HG02970 (cell line): ENCODE results near the gene B9D1.
A peak's percentile ranks its signal among the peaks of the same experiment; 100 is the strongest.

ENCODE experiments used
- ATAC-seq: cut with Tn5 transposase; IDR thresholded peaks from one replicate; pipeline ENCODE4 v1.9.1; 2021; ENCODE audit warnings: mild to moderate bottlenecking, moderate library complexity, moderate number of reproducible peaks; ENCODE audit not compliant: unreplicated experiment, low FRiP score

The B9D1 gene

GRCh38 chr17:19362277-19363113 is at the start of gene B9D1:
TSS of gene B9D1 (minus strand) at chr17:19362723. CDS start at chr17:19362569, 154 bp downstream.
- ATAC-seq, result peak; percentile 80

GRCh38 chr17:19411631-19412030 is 49.1 kb upstream of the B9D1 start:
- no peak for ATAC-seq

DNA sequence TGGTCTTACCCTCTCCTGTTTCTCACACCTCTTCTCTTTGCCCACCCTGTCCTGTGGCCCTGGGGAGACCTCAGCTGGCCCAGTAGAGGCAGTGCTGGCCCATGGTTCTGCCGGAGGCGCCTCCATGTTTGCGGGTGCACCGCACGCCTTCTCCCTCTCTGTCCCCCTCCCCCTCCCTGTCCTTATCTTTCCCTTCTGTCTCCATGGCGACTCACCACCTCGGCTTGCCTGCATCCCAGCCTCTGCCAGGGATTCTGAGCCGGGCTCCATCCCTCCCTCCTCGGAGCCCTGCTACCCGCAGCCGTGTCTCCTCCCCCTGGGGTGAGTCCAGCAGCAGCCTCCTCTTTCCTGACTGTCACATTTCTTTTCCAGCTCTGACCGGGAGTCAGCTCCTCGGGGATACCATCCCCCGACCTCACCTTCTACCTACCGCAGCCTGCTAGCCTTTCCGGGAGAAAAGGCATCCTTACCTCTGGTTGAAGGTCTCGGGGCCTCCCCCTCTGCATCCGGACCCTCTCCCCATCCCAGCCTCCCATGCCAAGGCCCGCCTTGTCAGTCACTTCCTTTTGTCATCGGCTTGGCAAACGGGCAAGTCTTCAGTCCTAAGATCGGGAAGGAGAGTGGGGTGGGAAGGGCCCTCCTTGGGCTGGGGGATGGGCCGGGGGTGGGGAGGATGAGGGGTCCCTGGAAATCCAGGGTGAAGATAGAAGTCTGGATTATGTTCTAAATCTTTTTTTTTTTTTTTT is 48.5 kb upstream of the B9D1 start, which contains the start of gene RNF112:
RNF112 (plus strand) TSS at position 358 of the 746 bp plus-strand sequence; CDS start at position 535, 177 bp downstream.
- ATAC-seq, result no peak

- no peak for ATAC-seq
These were observed 47.6 kb upstream of the B9D1 start for GRCh38 chr17:19410091-19410490.

- ATAC-seq, result no peak
These were observed 47.0 kb upstream of the B9D1 start for GRCh38 chr17:19409509-19409908.

DNA sequence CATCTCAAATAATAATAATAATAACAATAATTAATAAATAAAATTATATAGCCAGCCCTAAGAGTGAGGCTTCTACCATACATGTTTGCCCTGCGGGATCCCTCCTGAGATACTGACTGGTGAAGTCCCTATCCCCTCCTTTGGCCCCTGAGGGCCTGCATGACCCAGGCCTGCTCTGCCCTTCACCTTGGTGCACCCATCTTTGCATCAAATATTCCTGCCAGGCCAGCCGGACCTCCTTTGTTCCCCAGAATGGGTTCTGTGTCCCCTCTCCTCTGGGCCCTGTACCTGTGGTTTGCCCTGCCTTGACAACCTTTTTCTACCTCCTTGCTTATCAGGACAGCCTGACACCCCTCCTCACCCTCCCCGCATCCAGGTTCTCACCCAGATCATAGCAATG is 46.5 kb upstream of the B9D1 start:
- no peak for ATAC-seq

DNA sequence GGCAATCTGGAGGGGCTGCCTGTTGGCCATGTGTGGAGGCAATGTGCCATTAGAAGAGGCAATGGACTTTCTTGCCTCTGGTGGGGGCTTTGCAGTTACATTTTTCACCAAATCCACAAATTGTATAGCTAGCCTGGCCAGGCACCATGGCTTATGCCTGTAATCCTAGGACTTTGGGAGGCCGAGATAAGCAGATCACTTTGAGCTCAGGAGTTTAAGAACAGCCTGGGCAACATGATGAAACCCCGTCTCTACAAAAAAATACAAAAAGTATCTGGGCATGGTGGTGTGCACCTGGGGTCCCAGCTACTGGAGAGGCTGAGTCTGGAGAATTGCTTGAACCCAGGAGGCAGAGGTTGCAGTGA is 45.8 kb upstream of the B9D1 start:
- ATAC-seq, result no peak

DNA sequence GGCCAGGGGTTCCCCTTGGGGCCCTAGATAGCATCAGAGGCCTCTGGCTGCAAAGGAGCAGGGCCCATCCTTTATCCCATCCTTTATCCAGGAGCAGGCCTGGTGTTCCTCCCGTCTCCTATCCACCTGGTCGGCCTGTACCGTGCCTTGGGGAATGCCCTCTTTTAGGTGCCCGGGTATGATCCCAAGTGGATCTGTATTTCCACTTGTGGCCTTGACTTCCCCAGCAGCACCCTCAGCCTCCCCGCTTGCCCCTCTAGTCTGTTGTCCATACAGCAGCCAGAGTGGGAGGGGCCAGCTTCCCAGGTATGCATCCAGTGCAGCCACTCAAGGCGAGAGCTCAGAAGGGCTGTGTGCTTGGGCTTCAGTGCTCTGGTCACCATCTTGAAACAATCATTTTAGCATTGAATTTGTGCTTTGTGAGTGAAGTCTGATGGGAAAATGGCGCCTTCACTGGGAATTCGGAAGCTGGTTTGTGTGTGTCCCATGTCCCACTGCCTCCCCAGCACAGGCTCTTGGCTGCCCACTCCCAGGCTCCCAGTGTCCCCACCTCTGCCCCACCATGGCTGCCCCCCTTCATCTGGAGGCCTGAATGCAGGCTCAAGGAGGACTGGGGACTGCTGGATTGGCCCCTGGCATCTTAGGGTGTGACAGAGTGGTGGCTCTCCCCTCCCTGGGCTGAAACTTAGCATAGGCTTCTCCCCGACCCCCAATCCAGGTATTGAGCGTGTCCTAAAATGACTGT is 45.2 kb upstream of the B9D1 start:
- ATAC-seq, result no peak

GRCh38 chr17:19405114-19405513 is 42.6 kb upstream of the B9D1 start:
- no peak for ATAC-seq

GRCh38 chr17:19404264-19404663 is 41.7 kb upstream of the B9D1 start:
- no peak for ATAC-seq

DNA sequence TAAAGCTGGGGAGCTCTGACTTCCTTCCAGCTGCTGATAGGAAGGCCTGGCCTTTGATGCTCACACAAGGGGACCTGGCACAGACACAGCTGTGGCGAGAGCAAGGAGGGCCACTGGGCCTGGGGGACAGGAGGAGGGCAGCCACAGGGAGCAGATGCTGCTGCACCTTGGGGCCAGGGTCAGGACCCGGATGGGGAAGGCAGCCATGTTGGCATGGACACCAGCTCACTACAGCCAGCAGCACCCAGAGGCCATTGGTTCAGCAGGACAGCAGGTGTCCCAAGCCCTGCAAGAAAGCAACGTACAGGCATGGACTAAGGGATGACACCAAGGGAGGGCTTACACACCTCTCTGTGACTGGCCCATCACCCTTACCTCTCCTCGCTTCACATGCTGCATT is 40.5 kb upstream of the B9D1 start:
- no peak for ATAC-seq

GRCh38 chr17:19402171-19402570 is 39.6 kb upstream of the B9D1 start:
- no peak for ATAC-seq

GRCh38 chr17:19401321-19402010 is 38.9 kb upstream of the B9D1 start:
- no peak for ATAC-seq

DNA sequence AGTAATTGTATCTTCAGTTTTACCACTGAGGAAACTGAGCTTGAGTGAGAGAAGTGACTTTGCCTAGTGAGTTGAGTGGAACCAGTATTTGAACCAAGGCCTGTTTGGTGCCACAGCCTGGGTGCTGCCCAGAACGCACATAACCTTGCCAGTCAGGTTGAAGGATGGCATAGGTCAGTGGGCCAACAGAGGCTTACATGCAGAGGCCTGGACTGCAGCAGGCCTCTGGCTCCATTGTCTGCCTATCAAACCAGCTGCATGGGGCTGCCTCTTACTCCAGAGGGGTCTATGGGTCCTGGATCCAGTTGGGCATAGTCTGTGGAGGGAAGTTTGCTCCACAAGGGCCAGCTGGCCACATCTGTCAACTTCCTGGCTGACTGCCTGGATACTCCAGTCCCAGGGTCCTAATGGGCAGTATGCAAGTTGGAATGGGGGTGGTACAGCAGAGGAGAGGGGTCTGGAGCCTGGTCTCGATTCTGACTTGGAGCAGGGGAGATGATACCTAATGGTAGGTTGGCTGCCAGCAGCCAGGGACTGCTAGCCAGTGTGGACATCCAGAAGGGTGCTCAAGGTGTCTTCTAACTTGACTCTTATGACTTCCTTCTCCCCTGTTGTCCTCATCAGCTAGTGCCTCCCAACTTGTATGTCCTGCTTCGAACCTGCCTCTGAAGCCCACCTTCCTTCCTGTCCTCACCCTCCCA is 37.4 kb upstream of the B9D1 start:
- ATAC-seq, result no peak

GRCh38 chr17:19398301-19399181 is 36.0 kb upstream of the B9D1 start:
- ATAC-seq, result no peak

DNA sequence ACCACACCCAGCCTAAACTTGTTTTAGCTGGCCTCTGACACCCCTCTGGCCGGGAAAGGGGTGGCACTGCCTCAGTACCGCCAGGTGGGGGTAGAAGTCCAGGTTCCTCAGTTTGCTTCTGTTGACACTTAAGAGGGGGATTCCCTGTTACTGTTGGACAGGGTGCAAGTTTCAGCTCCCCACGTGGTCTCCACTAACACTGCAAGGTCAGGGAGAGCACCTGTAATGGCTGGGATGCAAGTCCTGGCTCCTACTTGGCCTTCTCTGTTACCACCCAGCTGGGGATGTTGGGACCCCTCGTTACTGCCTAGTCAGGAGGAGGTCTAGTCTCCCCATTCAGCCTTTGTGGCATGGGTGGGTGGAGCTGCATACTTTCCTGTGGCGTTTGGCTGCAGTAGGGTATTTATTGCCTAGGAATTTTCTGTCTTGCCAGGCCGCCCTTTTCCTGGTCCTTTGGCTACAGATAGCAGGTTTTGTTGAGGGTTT is 35.1 kb upstream of the B9D1 start:
- ATAC-seq, result no peak

- ATAC-seq, result no peak
These were observed 29.8 kb upstream of the B9D1 start for GRCh38 chr17:19392303-19392702.

DNA sequence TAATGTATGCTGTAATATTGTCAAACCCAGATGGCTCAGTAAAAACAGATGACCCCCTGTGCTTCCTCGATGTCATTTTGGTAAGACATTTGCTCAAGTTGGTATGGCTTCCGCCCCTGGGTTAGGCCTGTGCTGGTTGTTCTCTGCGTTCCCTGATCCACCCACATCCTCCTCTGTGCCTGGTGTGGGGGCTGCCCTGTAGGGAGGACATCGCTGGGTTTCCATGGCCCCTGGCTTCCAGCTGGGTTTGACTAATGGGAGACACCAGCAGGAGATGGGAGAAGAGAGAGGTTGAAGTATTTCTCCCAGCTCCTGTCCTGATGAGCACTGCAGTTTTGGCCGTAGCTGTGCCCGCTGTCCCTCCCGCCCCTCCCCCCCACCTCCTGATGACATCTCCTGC is 28.9 kb upstream of the B9D1 start:
- ATAC-seq, result no peak

GRCh38 chr17:19390951-19391350 is 28.4 kb upstream of the B9D1 start:
- ATAC-seq, result no peak
